ENCODE measurements around the gene TPSB2.

Gene TPSB2

GRCh38 chr16:1197237-1197866 lies 32.6 kb downstream of the TPSB2 start:
- Histone ChIP-seq H3K4me1 (ENCODE audit: insufficient read depth, low read length) (no peaks in the 10 kb centered on the region), H3K27ac (ENCODE audit: low read length) (no peak overlapping the region), H4K20me1 (ENCODE audit: insufficient read depth, low read length) (peaks cover 18% of the 10 kb centered on the region; the same call in 1 of the 2 replicates), H3K27me3 (ENCODE audit: insufficient read depth, low read length, poor library complexity) (no peaks in the 10 kb centered on the region), H3K4me2 (ENCODE audit: insufficient read depth, low read length) (no peak overlapping the region), H3K9ac (ENCODE audit: low read depth, low read length) (no peak overlapping the region), H2AFZ (ENCODE audit: low read depth, low read length) (no peak overlapping the region), H3K9me3 (ENCODE audit: insufficient read depth, low read length, severe bottlenecking) (no peaks in the 10 kb centered on the region), H3K79me2 (ENCODE audit: insufficient read depth, low read length) (no peaks in the 10 kb centered on the region), H3K36me3 (ENCODE audit: insufficient read depth, low read length) (no peaks in the 10 kb centered on the region), H3K4me3 (ENCODE audit: low read depth in 1 of 2, low read length in 2 of 2) (no peak overlapping the region)
- DNase-seq, result no peak
- ATAC-seq (ENCODE audit: insufficient read depth, low read depth), result no peak
- TF ChIP-seq EZH2 (IDR thresholded peaks at IDR 0.05; ENCODE audit: borderline replicate concordance, low read depth, low read length, severe bottlenecking), result no peak
- TF ChIP-seq, protein P1, sequence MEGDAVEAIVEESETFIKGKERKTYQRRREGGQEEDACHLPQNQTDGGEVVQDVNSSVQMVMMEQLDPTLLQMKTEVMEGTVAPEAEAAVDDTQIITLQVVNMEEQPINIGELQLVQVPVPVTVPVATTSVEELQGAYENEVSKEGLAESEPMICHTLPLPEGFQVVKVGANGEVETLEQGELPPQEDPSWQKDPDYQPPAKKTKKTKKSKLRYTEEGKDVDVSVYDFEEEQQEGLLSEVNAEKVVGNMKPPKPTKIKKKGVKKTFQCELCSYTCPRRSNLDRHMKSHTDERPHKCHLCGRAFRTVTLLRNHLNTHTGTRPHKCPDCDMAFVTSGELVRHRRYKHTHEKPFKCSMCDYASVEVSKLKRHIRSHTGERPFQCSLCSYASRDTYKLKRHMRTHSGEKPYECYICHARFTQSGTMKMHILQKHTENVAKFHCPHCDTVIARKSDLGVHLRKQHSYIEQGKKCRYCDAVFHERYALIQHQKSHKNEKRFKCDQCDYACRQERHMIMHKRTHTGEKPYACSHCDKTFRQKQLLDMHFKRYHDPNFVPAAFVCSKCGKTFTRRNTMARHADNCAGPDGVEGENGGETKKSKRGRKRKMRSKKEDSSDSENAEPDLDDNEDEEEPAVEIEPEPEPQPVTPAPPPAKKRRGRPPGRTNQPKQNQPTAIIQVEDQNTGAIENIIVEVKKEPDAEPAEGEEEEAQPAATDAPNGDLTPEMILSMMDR (IDR thresholded peaks at IDR 0.05; ENCODE audit: borderline replicate concordance, extremely low read depth, low read length, poor library complexity, severe bottlenecking), result no peak

DNA sequence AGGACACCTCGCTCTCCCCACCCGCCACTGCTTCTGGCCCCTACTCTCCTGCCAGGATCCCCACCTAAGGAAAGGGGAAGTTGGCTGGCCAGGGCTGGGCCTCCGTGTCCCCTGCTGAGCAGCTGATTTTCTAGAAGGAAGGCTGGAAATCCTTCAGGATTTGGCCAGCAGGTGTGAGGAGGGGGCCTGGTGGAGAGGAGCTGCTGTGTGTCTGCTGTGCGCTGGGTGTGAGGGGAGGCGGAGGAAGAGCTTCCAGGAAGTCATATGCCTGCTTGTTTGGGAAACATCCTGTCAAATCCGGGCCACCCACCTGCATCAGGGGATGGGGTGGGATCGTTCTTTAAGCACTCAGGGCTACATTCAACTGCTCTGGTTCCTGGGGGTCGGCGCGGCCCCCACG lies 33.5 kb downstream of the TPSB2 start:
- ATAC-seq (ENCODE audit: insufficient read depth, low read depth) (no peak), DNase-seq (no peak)
- Histone ChIP-seq H3K4me3 (ENCODE audit: low read depth in 1 of 2, low read length in 2 of 2) (no peak overlapping the region), H3K27me3 (ENCODE audit: insufficient read depth, low read length, poor library complexity) (no peaks in the 10 kb centered on the region), H3K9ac (ENCODE audit: low read depth, low read length) (no peak overlapping the region), H3K27ac (ENCODE audit: low read length) (no peak overlapping the region), H3K4me2 (ENCODE audit: insufficient read depth, low read length) (no peak overlapping the region), H2AFZ (ENCODE audit: low read depth, low read length) (no peak overlapping the region), H3K9me3 (ENCODE audit: insufficient read depth, low read length, severe bottlenecking) (no peaks in the 10 kb centered on the region), H4K20me1 (ENCODE audit: insufficient read depth, low read length) (peaks cover 18% of the 10 kb centered on the region; the same call in 1 of the 2 replicates), H3K36me3 (ENCODE audit: insufficient read depth, low read length) (no peaks in the 10 kb centered on the region), H3K4me1 (ENCODE audit: insufficient read depth, low read length) (no peaks in the 10 kb centered on the region), H3K79me2 (ENCODE audit: insufficient read depth, low read length) (no peaks in the 10 kb centered on the region)
- TF ChIP-seq EZH2 (IDR thresholded peaks at IDR 0.05; ENCODE audit: borderline replicate concordance, low read depth, low read length, severe bottlenecking), result no peak
- TF ChIP-seq, protein P1 (IDR thresholded peaks at IDR 0.05; ENCODE audit: borderline replicate concordance, extremely low read depth, low read length, poor library complexity, severe bottlenecking), result no peak

DNA sequence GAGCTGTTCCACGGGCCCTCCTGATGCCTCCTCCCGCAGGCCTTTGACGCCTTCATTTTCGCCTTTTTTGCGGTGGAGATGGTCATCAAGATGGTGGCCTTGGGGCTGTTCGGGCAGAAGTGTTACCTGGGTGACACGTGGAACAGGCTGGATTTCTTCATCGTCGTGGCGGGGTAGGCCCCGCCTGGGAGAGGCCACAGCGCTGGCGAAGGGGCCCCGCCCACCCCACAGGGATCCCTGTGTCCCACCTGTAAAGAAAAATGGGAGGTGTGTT lies 34.7 kb downstream of the TPSB2 start:
- H3K36me3 ChIP-seq (ENCODE audit: insufficient read depth, low read length), result no peaks in the 10 kb centered on the region
- H3K79me2 ChIP-seq (ENCODE audit: insufficient read depth, low read length), result no peaks in the 10 kb centered on the region
- H3K4me3 ChIP-seq (ENCODE audit: low read depth in 1 of 2, low read length in 2 of 2), result no peak overlapping the region
- no peak overlapping the region for H3K9ac ChIP-seq (ENCODE audit: low read depth, low read length)
- TF ChIP-seq, protein P1 (IDR thresholded peaks at IDR 0.05; ENCODE audit: borderline replicate concordance, extremely low read depth, low read length, poor library complexity, severe bottlenecking), result no peak
- TF ChIP-seq EZH2 (IDR thresholded peaks at IDR 0.05; ENCODE audit: borderline replicate concordance, low read depth, low read length, severe bottlenecking), result no peak
- no peaks in the 10 kb centered on the region for H3K27me3 ChIP-seq (ENCODE audit: insufficient read depth, low read length, poor library complexity)
- no peaks in the 10 kb centered on the region for H3K4me1 ChIP-seq (ENCODE audit: insufficient read depth, low read length)
- H2AFZ ChIP-seq (ENCODE audit: low read depth, low read length), result no peak overlapping the region
- H3K4me2 ChIP-seq (ENCODE audit: insufficient read depth, low read length), result no peak overlapping the region
- peaks cover 14% of the 10 kb centered on the region; the same call in 1 of the 2 replicates for H4K20me1 ChIP-seq (ENCODE audit: insufficient read depth, low read length)
- no peaks in the 10 kb centered on the region for H3K9me3 ChIP-seq (ENCODE audit: insufficient read depth, low read length, severe bottlenecking)
- DNase-seq (no peak), ATAC-seq (ENCODE audit: insufficient read depth, low read depth) (no peak)
- no peak overlapping the region for H3K27ac ChIP-seq (ENCODE audit: low read length)
